Nucleus accumbens (tissue), 56 donors: ENCODE data around the gene ZFYVE19.

Source experiments
- DNase-seq, 56 donors: peaks; one replicate each; lab custom pipeline; 2025; lab: John Stamatoyannopoulos, UW

The ZFYVE19 gene

GRCh38 chr15:40808861-40809450 is 2.1 kb downstream of the ZFYVE19 start:
- DNase-seq: no peak

GRCh38 chr15:40812721-40813425 is 6.0 kb downstream of the ZFYVE19 start:
- DNase-seq: no peak

DNA sequence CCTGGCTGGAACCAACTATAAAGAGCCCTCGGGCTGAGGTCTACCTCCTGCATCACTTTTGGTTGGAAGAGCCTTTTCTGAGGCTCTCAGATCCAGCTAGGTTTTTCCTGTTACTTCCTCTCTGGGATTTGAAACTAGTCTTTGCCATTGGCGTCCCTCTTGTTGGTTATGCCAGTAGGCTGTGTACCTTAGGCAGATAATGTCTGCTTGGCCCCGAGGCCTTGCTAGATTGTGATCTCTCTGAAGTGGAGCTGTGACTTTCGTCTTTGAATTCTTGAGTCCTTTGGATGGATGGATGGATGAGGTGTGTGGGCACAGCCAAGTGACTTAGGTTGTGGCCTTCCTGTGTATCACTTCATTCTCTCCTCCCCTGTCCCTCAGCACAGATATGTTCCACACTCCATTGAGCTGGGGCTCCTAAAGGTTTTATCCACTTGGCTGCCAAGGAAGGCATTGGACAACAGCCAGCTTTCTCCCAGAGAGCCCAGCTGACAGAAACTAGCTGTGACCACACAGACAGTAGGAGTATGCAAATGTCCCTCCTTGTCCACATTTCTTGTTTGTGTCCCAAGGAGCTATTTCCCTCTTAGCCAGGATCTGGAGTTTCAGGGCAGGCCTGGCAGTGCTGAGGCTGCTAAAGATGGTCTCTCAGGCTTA is 8.3 kb downstream of the ZFYVE19 start:
- DNase-seq: peak in 12 of 56 donors; percentile 1 to 19 (median 8)

GRCh38 chr15:40819048-40819447 is 12.2 kb downstream of the ZFYVE19 start:
- DNase-seq: no peak

DNA sequence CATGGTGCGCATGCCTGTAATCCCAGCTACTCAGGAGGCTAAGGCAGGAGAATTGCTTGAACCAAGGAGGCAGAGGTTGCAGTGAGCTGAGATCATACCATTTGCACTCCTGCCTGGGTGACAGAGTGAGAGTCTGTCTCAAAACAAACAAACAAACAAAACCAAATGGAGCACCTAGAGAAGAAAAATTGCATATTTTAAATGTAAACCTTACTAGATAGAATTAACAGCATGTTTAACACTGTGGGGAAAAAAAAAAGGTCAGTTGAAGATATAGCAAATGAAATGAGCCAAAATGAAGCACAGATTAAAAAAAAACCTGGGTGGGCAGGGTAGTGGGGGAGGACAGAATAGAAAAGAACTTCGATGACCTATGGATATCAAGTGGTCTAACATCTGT is 14.3 kb downstream of the ZFYVE19 start:
- DNase-seq: no peak

- DNase-seq: no peak
These were observed 16.9 kb downstream of the ZFYVE19 start for GRCh38 chr15:40823572-40824343.

GRCh38 chr15:40825661-40826422 is 19.0 kb downstream of the ZFYVE19 start:
- no peak for DNase-seq

DNA sequence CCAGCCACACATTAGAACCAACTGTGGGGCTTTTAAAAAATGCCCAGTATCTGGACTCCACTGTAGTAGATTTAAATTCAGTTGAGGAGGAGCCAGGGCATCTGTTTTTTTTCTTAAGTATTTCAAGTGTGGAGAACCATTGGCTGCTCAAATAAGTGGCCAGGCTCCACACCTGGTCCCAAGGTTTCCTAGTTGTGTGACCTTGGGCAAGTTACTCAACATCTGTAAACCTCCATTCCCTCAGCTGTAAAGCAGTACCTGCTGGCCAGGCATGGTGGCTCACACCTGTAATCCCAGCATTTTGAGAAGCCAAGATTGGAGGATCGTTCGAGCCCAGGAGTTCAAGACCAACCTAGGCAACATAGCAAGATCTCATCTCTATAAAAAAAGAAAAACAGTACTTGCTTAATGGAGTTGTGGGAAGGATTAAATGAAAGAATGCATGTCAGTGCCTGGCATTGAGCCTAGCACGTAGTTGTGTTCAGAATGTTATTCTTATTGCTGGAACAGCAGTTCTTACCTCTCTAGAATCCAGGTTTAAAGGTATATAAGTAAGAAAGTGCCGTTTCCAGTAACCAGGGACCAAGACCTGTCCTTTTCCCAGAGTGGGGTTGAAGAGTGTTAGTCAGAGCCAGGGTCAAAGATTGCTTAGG is 19.7 kb downstream of the ZFYVE19 start:
- DNase-seq: no peak

DNA sequence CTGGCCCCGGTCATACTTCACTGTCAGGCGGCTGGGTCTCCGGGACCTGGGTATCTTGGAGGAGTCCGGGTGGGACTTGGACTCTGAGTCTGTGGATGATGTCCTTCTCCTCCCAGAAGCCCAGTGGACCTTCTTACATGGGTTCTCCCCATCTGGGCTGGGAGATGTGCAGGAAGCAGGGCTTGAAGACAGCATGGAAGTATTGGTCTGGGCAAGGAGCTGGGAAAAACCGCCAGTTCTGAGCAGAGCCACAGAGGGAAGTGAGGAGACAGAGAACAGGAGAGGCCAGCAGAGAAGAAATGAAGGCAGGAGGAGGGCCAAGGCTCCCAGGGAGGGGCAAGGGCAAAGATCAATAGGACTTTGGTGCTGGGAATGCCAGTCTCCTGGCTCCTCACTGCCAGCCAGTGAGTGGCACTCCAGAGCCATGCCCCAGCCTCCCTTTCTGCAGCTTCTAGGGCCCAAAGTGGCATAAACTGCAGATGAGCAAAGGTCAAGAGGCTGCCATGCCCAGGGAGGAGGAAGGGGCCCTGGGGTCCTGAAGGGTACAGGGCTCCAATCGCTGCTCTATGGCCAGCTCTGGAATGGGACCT is 21.7 kb downstream of the ZFYVE19 start, which contains the start of gene PPP1R14D:
TSS of gene PPP1R14D (minus strand) at position 262 of the 590 bp plus-strand sequence. CDS start at position 195, 67 bp downstream.
- no peak for DNase-seq

- no peak for DNase-seq
These were observed 22.2 kb downstream of the ZFYVE19 start for GRCh38 chr15:40829115-40829514.

DNA sequence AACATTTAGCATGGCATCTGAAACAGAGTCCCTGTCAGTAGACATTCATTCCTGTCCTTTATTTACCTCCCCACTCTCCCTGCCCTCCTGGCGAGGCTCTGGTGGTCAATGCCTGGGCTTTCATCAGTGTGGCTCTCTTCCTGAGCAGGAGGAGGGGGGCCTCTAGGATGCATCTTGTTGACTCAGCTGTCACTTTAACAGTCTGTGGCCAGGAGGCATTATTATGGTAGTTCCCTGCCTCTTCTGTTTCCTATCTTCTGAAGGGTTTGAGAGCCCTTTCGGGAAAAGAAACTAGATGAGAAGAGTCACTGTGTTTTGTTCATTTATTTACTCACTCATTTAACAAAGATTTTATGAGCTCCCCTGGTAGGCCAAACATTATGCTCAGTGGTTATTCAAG is 24.0 kb downstream of the ZFYVE19 start:
- no peak for DNase-seq

GRCh38 chr15:40831861-40832260 is 25.0 kb downstream of the ZFYVE19 start:
- DNase-seq: no peak

DNA sequence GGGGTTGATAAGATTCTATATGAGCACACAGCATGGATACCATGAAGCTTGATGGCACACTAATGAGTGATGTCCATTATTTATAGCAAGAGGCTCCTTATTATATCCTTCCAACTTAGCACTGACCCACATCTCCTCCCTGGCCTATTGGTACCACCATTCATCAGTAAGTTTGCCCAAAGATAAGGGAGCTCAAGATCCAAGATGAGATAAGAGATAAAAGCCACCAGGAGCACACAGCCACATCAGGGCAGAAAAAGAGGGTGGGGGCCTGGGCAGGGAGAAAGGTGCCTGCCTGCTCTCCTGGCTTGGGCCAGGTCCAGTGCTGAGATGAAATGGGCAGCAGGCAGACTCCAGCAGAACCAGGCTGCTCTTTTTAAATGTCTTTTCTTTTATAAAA is 26.0 kb downstream of the ZFYVE19 start:
- no peak for DNase-seq

- DNase-seq: no peak
These were observed 29.1 kb downstream of the ZFYVE19 start for GRCh38 chr15:40836020-40836419.

DNA sequence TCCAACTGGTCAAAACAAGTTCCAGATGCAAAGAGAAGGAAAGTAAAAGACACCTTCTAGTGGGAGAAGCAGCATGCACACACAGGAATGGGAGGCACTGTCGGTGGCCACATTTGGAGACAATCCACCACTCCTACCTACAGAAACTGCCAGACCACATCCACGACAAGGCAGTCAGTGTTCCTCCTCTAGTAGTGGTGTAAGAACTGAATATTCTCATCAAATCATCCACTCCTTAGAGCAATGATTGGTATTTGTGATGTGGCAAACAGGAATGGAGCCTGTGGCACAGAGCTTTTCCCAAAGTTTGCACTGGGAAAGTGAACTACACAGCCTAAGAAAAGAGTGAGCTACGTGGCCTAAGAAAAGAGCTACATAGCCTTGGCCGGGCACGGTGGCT is 31.9 kb downstream of the ZFYVE19 start:
- no peak for DNase-seq

- DNase-seq: no peak
These were observed 34.9 kb downstream of the ZFYVE19 start for GRCh38 chr15:40841741-40842140.

DNA sequence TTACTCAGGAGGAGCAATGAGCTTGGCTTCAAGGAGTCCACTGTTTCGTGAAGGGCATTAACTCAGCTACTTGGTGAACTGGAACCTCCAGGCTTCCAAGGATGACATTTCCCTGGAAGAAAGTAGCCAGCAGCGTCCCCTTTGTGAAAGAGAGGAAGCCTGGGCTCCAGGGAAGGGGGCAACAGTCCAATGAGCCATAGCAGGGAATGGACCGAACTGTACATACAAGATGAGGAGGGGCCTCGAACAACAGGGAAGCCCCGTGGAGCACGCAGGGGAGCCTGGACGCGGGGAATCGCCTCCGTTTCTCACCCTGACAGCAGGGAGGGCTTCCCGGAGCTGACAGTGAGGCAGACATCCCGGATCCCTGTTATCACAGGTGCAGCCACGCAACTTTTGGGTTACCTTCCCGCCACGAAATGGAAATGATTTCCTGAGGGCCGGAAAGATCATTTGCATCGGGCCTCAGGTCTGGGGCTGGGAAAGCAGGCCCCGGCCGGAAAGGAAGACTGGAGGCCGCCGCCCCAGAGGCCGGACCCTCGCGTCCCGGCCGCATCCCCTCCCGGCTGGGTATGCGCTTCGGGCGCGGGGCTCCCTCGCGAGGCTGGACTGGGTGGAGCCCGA is 36.5 kb downstream of the ZFYVE19 start:
- DNase-seq: no peak

DNA sequence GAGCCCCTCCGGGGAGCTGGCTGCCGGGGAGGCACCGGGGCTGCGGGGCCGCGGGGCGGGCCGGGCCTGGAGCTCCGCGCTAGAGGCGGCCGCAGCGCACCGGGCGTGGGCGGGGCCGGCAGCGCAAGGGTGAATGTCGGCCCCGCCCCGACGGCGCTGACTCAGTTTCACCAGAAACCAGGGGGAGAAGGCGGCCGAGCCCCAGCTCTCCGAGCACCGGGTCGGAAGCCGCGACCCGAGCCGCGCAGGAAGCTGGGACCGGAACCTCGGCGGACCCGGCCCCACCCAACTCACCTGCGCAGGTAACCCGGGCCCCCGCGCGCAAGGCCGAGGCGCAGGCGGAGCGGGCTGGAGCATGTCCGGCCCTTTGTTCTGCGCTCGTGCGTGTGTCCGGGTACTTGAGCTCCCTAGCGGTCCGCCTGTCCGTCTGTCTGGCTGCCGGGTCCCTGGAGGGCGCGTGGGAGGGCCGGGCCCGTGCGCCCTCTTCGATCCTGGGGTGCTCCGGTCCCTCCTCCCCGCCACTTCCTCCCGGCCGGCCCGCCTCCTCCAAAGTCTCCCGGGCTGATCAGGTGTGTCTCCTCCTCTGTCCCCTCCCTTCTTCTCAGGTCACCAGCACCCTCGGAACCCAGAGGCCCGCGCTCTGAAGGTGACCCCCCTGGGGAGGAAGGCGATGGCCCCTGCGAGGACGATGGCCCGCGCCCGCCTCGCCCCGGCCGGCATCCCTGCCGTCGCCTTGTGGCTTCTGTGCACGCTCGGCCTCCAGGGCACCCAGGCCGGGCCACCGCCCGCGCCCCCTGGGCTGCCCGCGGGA is 37.2 kb downstream of the ZFYVE19 start, which contains the start of gene SPINT1:
TSS of gene SPINT1 (plus strand) at position 164 of the 811 bp plus-strand sequence. CDS start at position 671, 507 bp downstream.
- DNase-seq: peak in 1 of 56 donors; percentile 2
